ENCODE results near the gene HMGN3. TPM values are rescaled to one million over a fixed set of nuclear protein-coding genes. Genes with fewer than 3 reads are reported as not detected.

Gene HMGN3
- total and polyA plus RNA-seq, 2 of the 13 experiments (the other 11 are each of a cell fraction or from before 2014, with no cell fraction given): 67.9 to 145 TPM

DNA sequence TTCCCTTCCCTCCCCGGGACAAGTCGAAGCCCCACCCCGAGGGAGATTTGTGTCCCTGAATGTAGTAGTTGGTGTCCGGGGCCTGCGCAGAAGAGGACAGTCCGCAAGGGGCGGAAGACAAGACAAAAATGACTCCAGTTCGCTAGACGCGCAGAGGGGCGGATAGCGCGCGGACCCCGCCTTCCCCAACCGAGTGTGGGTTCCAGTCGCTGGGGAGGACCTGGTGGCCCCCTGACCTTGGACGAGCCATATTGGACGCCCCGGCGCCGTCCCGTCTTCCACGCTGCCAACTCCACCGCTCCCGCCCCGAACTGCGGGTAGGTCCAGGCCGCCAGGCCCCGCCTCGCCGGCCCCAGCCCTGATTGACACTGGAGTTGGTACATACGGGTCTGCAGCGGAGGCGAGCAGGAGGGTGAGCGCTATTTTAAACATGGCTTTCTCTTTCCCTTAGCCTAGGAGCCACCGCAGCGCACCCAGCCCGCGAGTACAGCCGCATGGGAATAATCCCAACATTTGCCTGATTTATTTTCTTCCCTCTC lies 802 bp downstream of the HMGN3 start (continued):
- peak; percentile 71; the same call in 1 of the 2 replicates for TF ChIP-seq POGK (CRISPR knock-in tag; conservative IDR thresholded peaks at IDR 0.05)
- peak; percentile 71 for TF ChIP-seq ZNF687 (CRISPR knock-in tag; IDR thresholded peaks at IDR 0.05)
- TF ChIP-seq XRCC5 (optimal IDR thresholded peaks at IDR 0.05; ENCODE audit: low read length): peak; percentile 51
- TF ChIP-seq ZNF691 (CRISPR knock-in tag; IDR thresholded peaks at IDR 0.05; ENCODE audit: borderline replicate concordance, low read depth): peak; percentile 52; the same call in 1 of the 2 replicates
- peak; percentile 98 for TF ChIP-seq HNRNPLL (IDR thresholded peaks at IDR 0.05; ENCODE audit: low read depth, low read length, poor library complexity, severe bottlenecking)
- TF ChIP-seq ZNF850 (CRISPR knock-in tag; conservative IDR thresholded peaks at IDR 0.05): no peak
- peak; percentile 8; the same call in 1 of the 2 replicates for TF ChIP-seq ZNF800 (CRISPR knock-in tag; IDR thresholded peaks at IDR 0.05)
- 0 out of 2 replicates have a peak, but pooled peaks have one; percentile 22 for TF ChIP-seq ELF1 (CRISPR knock-in tag; IDR thresholded peaks at IDR 0.05)
- no peak for TF ChIP-seq MAF1 (CRISPR knock-in tag; IDR thresholded peaks at IDR 0.05; ENCODE audit: borderline replicate concordance)
- peak; percentile 67; the same call in 1 of the 2 replicates for TF ChIP-seq ZNF350 (CRISPR knock-in tag; IDR thresholded peaks at IDR 0.05; ENCODE audit: borderline replicate concordance, low read depth)
- TF ChIP-seq ISX (CRISPR knock-in tag; conservative IDR thresholded peaks at IDR 0.05): no peak
- no peak for TF ChIP-seq KAT8 (CRISPR knock-in tag; IDR thresholded peaks at IDR 0.05)
- no peak for TF ChIP-seq NFIC (IDR thresholded peaks at IDR 0.05; ENCODE audit: low read length)
- no peak for TF ChIP-seq NR2F6 (IDR thresholded peaks at IDR 0.05)
- peak; percentile 56; the same call in 1 of the 2 replicates for TF ChIP-seq NR2F6 (CRISPR knock-in tag; IDR thresholded peaks at IDR 0.05)
- peak; percentile 96 for TF ChIP-seq ZMYM4 (CRISPR knock-in tag; IDR thresholded peaks at IDR 0.05)
- TF ChIP-seq RXRA (CRISPR knock-in tag; IDR thresholded peaks at IDR 0.05): peak; percentile 79
- TF ChIP-seq NR2F1 (CRISPR knock-in tag; IDR thresholded peaks at IDR 0.05): peak; percentile 14 to 23; a peak in 1 of 4 replicates
- TF ChIP-seq ZNF619 (CRISPR knock-in tag; IDR thresholded peaks at IDR 0.05): 0 out of 2 replicates have a peak, but pooled peaks have one; percentile 10

All from HepG2 (cell line).